A204.1 (cell line): ENCODE data around the gene DNAJB1.

Experiments
- FAIRE-seq: peaks from 2 replicates; lab custom pipeline; 2012; peaks lifted over from hg19 to GRCh38; lab: Jason Lieb, UNC

The DNAJB1 gene

DNA sequence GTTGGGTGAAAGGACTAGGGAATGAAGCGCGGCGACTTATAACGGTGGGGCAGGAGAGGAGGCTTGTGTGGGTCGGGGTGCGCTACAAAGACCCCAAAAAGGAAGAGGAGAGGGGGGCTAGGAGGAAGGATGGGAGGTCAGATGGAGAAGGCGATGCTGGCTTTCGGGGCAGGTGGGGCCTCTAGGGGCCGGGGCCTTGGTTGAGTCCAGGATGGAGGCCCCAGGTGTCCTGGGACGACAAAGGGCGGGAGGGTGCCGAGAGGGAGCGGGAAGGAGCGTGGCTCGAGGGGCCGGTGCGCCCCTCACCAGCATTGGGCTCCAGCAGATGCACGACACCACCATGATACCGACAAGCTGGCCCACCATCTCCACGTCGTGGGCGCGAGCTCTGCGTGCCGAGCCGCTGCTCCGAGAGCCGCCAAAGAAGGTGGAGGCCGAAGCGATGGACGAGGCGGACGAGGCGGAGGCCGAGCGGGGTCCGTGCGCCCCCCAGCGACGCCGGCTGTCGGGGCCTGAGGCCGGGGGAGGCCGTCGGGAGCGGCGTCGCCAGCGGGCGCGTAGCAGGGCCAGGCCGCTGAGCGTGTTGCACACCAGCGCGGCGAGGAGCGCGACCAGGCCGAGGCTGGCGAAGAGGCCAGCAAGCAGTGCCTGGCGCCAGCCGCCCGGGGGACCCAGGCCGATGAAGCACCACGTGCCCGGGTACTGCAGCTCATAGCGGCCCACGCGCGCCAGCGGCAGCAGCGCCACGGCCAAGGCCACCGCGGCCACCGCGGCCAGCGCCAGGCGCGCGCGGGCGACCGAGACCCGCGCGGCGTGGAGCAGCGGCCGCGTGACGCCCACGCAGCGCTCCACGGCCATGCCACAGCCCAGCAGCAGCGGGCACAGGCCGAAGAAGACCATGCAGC, 44.9 kb downstream of the DNAJB1 start:
- FAIRE-seq: no peak

GRCh38 chr19:14472202-14472938, 45.8 kb downstream of the DNAJB1 start:
- FAIRE-seq: no peak

DNA sequence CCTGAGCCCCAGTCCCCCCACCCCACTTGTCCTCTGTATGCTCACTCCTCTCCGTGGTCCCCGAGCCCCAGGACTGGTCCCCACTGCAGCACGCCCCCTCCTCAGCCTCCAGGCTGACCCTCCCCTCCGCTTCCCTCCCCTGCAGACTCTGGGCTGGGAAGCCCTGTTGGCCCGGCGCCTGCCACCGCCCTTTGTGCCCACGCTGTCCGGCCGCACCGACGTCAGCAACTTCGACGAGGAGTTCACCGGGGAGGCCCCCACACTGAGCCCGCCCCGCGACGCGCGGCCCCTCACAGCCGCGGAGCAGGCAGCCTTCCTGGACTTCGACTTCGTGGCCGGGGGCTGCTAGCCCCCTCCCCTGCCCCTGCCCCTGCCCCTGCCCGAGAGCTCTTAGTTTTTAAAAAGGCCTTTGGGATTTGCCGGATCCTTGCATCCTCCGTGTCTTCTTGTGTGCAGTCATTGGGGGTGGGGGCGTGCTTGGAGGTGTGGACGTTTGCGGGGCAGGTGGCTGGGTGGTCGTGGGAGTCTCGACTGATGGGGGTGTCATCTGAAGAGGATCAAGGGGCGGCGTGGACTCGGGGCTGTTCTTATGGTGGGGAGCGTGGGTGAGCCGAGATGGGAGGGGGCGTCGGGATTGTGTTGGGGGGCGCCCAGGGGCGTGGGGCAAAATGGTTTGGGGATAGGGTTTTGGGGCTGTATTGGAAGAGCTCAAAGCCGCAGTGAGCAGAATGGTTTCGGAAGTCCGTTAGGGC, 46.6 kb downstream of the DNAJB1 start:
- no peak for FAIRE-seq

DNA sequence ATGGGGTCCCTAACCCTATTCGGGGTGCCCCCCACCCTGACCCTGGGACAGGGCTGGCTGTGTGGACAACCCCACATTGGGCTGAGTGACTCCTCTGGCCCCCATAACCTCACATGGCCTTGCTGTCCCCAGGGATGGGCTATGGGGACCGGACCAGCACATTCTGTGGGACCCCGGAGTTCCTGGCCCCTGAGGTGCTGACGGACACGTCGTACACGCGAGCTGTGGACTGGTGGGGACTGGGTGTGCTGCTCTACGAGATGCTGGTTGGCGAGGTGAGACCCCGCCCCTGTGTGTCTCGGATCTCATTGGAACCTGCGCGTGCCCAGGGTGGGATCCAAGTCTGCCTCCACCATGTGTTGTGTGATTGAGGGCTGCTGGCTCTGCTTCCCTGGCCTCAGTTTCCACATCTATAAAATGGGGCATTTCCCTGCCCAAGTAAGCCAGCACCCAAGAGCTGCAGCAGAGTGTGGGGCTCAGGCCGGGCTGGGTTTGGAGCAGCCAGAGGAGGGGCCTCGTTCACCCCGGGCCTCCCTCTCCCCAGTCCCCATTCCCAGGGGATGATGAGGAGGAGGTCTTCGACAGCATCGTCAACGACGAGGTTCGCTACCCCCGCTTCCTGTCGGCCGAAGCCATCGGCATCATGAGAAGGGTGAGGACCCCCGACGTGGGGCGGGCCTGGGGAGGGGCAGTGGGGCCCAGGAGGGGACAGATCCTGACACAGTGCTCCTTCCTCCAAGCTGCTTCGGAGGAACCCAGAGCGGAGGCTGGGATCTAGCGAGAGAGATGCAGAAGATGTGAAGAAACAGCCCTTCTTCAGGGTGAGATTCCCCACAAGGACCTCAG, 47.9 kb downstream of the DNAJB1 start:
- no peak for FAIRE-seq

DNA sequence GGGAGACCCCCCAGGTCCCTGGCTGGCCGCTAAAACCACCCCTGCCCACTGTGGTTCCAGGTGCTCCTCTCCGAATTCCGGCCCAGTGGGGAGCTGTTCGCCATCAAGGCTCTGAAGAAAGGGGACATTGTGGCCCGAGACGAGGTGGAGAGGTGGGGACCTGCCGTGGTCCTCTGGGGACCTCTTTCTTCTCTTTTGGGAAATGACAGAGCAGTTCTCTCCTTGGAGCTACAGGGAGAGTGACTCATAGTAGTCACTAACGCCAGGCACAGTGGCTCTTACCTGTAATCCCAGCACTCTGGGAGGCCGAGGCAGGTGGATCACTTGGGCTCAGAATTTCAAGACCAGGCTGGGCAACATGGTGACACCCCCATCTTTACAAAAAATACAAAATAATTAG, 50.4 kb downstream of the DNAJB1 start:
- no peak for FAIRE-seq

GRCh38 chr19:14467391-14467790, 50.8 kb downstream of the DNAJB1 start:
- FAIRE-seq: no peak
